OCI-LY1 (cell line): ENCODE results near the gene PLIN5.

Experiments
- H2AFZ ChIP-seq: fragments of 200-600 bp; sonication (generic), shearing (Covaris generic); 2 replicates; pipeline ENCODE4 v1.6.0; 2014; ENCODE audit warnings: antibody characterized with exemption, mild to moderate bottlenecking, low read length
- H3F3A ChIP-seq: fragments of 200-600 bp; sonication (generic), shearing (Covaris generic); 2 replicates; pipeline ENCODE4 v1.6.0; 2014; ENCODE audit warnings: mild to moderate bottlenecking, antibody characterized with exemption, low read length, moderate library complexity; ENCODE audit not compliant: insufficient read depth
- H3K27ac ChIP-seq: fragments of 200-600 bp; sonication (generic); 2 replicates; pipeline ENCODE4 v1.5.1; 2014; ENCODE audit warnings: low read length, mixed run types, mild to moderate bottlenecking, low read depth; ENCODE audit not compliant: poor library complexity, severe bottlenecking
- H3K27me3 ChIP-seq: fragments of 200-600 bp; sonication (generic); 2 replicates; pipeline ENCODE4 v1.6.0; 2014; ENCODE audit warnings: antibody characterized with exemption, mild to moderate bottlenecking, low read length, moderate library complexity; ENCODE audit not compliant: insufficient read depth
- H3K36me3 ChIP-seq: fragments of 200-600 bp; sonication (generic); 2 replicates; pipeline ENCODE4 v1.6.1; 2014; ENCODE audit warnings: mild to moderate bottlenecking, antibody characterized with exemption, low read length, moderate library complexity, mixed read lengths; ENCODE audit not compliant: insufficient read depth
- H3K4me1 ChIP-seq: fragments of 200-600 bp; sonication (generic); 2 replicates; pipeline ENCODE4 v1.5.1; 2014; ENCODE audit warnings: mild to moderate bottlenecking, low read length, moderate library complexity; ENCODE audit not compliant: insufficient read depth, severe bottlenecking
- H3K4me2 ChIP-seq: fragments of 200-600 bp; sonication (generic), shearing (Covaris generic); 2 replicates; pipeline ENCODE4 v1.6.1; 2014; ENCODE audit warnings: low read length
- H3K4me3 ChIP-seq: fragments of 200-600 bp; sonication (generic); 2 replicates; pipeline ENCODE4 v1.5.1; 2014; ENCODE audit warnings: low read length, low read depth, mild to moderate bottlenecking, mixed read lengths; ENCODE audit not compliant: poor library complexity, severe bottlenecking
- H3K79me2 ChIP-seq: fragments of 200-600 bp; shearing (Covaris generic); 2 replicates; pipeline ENCODE4 v1.6.1; 2016; ENCODE audit warnings: mixed run types, low read length, mixed read lengths; ENCODE audit not compliant: insufficient read depth
- H3K9ac ChIP-seq: fragments of 200-600 bp; sonication (generic), shearing (Covaris generic); 2 replicates; pipeline ENCODE4 v1.6.1; 2014; ENCODE audit warnings: mild to moderate bottlenecking, low read length, mixed read lengths
- H3K9me2 ChIP-seq: fragments of 200-600 bp; sonication (generic), shearing (Covaris generic); 2 replicates; pipeline ENCODE4 v1.6.1; 2014; ENCODE audit warnings: low read depth, mild to moderate bottlenecking, low read length, mixed read lengths
- H3K9me3 ChIP-seq: fragments of 200-600 bp; shearing (Covaris generic); 2 replicates; pipeline ENCODE4 v1.6.1; 2014; ENCODE audit warnings: low read length, mixed read lengths
- H4K20me1 ChIP-seq: fragments of 200-600 bp; sonication (generic), shearing (Covaris generic); 2 replicates; pipeline ENCODE4 v1.6.0; 2016; ENCODE audit warnings: mild to moderate bottlenecking, low read length; ENCODE audit not compliant: insufficient read depth
- EZH2 ChIP-seq: fragments of 200-600 bp; sonication (generic), shearing (Covaris generic); IDR thresholded peaks from 2 replicates; pipeline ENCODE4 v1.8.0; 2017; ENCODE audit warnings: borderline replicate concordance, mixed run types, mild to moderate bottlenecking, antibody characterized with exemption, low read length, moderate library complexity, mixed read lengths
- TF ChIP-seq, protein P1 (sequence below): fragments of 200-600 bp; sonication (generic), shearing (Covaris generic); IDR thresholded peaks from 2 replicates; pipeline ENCODE4 v1.5.1; 2017; ENCODE audit warnings: mild to moderate bottlenecking, antibody characterized with exemption, low read length, moderate library complexity, mixed read lengths

PLIN5 gene

DNA sequence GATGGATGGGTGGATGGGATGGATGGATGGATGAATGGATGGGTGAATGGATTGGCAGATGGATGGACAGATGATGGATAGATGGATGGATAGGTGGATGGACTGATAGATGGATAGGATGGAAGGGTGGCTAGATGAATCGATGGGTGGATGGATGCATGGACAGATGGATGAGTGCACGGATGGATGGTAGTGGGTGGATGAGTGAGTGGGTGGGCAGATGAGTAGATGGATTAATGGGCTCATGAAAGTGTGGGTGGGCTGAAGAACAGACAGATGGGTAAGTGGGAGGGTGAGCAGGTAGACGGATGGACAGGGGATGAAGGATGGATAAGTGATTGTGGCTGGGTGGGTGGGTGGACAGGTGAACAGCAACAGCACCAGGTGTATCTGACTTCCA, 18.8 kb upstream of the PLIN5 start:
- H3K27ac ChIP-seq, result no peak overlapping the region
- TF ChIP-seq, protein P1, sequence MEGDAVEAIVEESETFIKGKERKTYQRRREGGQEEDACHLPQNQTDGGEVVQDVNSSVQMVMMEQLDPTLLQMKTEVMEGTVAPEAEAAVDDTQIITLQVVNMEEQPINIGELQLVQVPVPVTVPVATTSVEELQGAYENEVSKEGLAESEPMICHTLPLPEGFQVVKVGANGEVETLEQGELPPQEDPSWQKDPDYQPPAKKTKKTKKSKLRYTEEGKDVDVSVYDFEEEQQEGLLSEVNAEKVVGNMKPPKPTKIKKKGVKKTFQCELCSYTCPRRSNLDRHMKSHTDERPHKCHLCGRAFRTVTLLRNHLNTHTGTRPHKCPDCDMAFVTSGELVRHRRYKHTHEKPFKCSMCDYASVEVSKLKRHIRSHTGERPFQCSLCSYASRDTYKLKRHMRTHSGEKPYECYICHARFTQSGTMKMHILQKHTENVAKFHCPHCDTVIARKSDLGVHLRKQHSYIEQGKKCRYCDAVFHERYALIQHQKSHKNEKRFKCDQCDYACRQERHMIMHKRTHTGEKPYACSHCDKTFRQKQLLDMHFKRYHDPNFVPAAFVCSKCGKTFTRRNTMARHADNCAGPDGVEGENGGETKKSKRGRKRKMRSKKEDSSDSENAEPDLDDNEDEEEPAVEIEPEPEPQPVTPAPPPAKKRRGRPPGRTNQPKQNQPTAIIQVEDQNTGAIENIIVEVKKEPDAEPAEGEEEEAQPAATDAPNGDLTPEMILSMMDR, result no peak
- TF ChIP-seq EZH2, result no peak

DNA sequence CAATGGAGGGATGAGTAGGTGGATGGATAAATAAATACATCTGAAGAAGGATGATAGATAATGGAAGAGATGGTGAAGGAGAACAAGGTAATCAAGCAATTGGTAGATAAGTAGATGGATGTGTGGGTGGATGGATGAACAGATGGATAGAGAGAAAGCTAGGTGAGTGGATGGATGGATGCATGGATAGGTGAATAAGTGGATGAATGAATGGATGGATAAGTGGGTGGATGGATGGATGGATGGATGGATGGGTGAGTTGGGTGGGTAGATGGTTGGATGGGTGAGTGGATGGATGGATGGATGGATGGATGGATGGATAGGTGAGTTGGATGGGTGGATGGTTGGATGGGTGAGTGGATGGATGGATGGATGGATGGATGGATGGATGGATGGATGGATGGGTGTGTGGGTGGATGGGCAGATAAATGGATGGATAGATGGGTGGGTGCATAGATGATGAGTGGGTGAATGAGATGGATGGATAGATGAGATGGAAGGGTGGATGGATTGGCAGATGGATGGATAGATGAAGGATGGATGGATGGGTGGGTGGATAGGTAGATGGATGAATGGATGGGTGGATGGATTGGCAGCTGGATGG, 18.2 kb upstream of the PLIN5 start:
- Histone ChIP-seq H3K9me2 (no peaks in the 10 kb centered on the region), H3K27me3 (peaks cover 6% of the 10 kb centered on the region; the same call in 1 of the 2 replicates), H2AFZ (no peak overlapping the region), H3K4me1 (no peaks in the 10 kb centered on the region), H3K4me2 (no peak overlapping the region), H3K4me3 (no peak overlapping the region), H3K9me3 (no peaks in the 10 kb centered on the region), H3K27ac (no peak overlapping the region), H3K79me2 (no peaks in the 10 kb centered on the region), H3F3A (no peaks in the 10 kb centered on the region), H4K20me1 (no peaks in the 10 kb centered on the region), H3K9ac (no peak overlapping the region), H3K36me3 (no peaks in the 10 kb centered on the region)
- TF ChIP-seq, protein P1, result no peak
- TF ChIP-seq EZH2, result no peak

More for the DNA sequence above, 18.8 kb upstream of the PLIN5 start:
- no peaks in the 10 kb centered on the region for H3K9me3 ChIP-seq
- peaks cover 5% of the 10 kb centered on the region; the same call in 1 of the 2 replicates for H3K27me3 ChIP-seq
- no peaks in the 10 kb centered on the region for H3K9me2 ChIP-seq
- no peak overlapping the region for H3K4me2 ChIP-seq
- H3K4me3 ChIP-seq, result no peak overlapping the region
- no peaks in the 10 kb centered on the region for H3K79me2 ChIP-seq
- H3K36me3 ChIP-seq, result no peaks in the 10 kb centered on the region
- H3K4me1 ChIP-seq, result no peaks in the 10 kb centered on the region
- H2AFZ ChIP-seq, result no peak overlapping the region
- no peak overlapping the region for H3K9ac ChIP-seq
- no peaks in the 10 kb centered on the region for H3F3A ChIP-seq
- no peaks in the 10 kb centered on the region for H4K20me1 ChIP-seq

DNA sequence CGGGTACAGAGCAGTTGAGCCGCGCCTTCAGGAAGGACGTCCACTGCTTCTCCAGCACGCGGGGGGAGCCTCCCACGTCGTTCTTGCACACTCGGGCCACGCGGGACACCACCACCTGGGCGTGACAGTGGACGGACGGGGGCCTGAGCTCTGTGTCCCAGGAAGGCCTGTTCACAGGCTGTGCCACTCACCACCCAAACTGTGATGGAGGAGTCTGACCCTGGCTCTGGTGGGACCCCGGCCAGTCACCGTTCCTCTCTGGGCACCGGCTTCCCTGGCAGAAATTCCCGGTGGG, 17.4 kb upstream of the PLIN5 start:
- no peak for TF ChIP-seq EZH2
- TF ChIP-seq, protein P1, result no peak
- H3K4me2 ChIP-seq, result no peak overlapping the region
- H3K9me3 ChIP-seq, result no peaks in the 10 kb centered on the region
- H3K27ac ChIP-seq, result no peak overlapping the region
- no peaks in the 10 kb centered on the region for H3K79me2 ChIP-seq
- peaks cover 12% of the 10 kb centered on the region; the same call in 1 of the 2 replicates for H3K27me3 ChIP-seq
- H3K9ac ChIP-seq, result no peak overlapping the region
- H4K20me1 ChIP-seq, result no peaks in the 10 kb centered on the region
- no peaks in the 10 kb centered on the region for H3K4me1 ChIP-seq
- no peaks in the 10 kb centered on the region for H3F3A ChIP-seq
- no peak overlapping the region for H3K4me3 ChIP-seq
- H3K9me2 ChIP-seq, result no peaks in the 10 kb centered on the region
- H3K36me3 ChIP-seq, result no peaks in the 10 kb centered on the region
- H2AFZ ChIP-seq, result no peak overlapping the region
